OCI-LY1 (cell line): ENCODE measurements around the gene MICU1.

Source experiments
- H2AFZ ChIP-seq: fragments of 200-600 bp; sonication (generic), shearing (Covaris generic); 2 replicates; pipeline ENCODE4 v1.6.0; 2014; ENCODE audit warnings: antibody characterized with exemption, mild to moderate bottlenecking, low read length
- H3F3A ChIP-seq: fragments of 200-600 bp; sonication (generic), shearing (Covaris generic); 2 replicates; pipeline ENCODE4 v1.6.0; 2014; ENCODE audit warnings: mild to moderate bottlenecking, antibody characterized with exemption, low read length, moderate library complexity; ENCODE audit not compliant: insufficient read depth
- H3K27ac ChIP-seq: fragments of 200-600 bp; sonication (generic); 2 replicates; pipeline ENCODE4 v1.5.1; 2014; ENCODE audit warnings: low read length, mixed run types, mild to moderate bottlenecking, low read depth; ENCODE audit not compliant: poor library complexity, severe bottlenecking
- H3K27me3 ChIP-seq: fragments of 200-600 bp; sonication (generic); 2 replicates; pipeline ENCODE4 v1.6.0; 2014; ENCODE audit warnings: antibody characterized with exemption, mild to moderate bottlenecking, low read length, moderate library complexity; ENCODE audit not compliant: insufficient read depth
- H3K36me3 ChIP-seq: fragments of 200-600 bp; sonication (generic); 2 replicates; pipeline ENCODE4 v1.6.1; 2014; ENCODE audit warnings: mild to moderate bottlenecking, antibody characterized with exemption, low read length, moderate library complexity, mixed read lengths; ENCODE audit not compliant: insufficient read depth
- H3K4me1 ChIP-seq: fragments of 200-600 bp; sonication (generic); 2 replicates; pipeline ENCODE4 v1.5.1; 2014; ENCODE audit warnings: mild to moderate bottlenecking, low read length, moderate library complexity; ENCODE audit not compliant: insufficient read depth, severe bottlenecking
- H3K4me2 ChIP-seq: fragments of 200-600 bp; sonication (generic), shearing (Covaris generic); 2 replicates; pipeline ENCODE4 v1.6.1; 2014; ENCODE audit warnings: low read length
- H3K4me3 ChIP-seq: fragments of 200-600 bp; sonication (generic); 2 replicates; pipeline ENCODE4 v1.5.1; 2014; ENCODE audit warnings: low read length, low read depth, mild to moderate bottlenecking, mixed read lengths; ENCODE audit not compliant: poor library complexity, severe bottlenecking
- H3K79me2 ChIP-seq: fragments of 200-600 bp; shearing (Covaris generic); 2 replicates; pipeline ENCODE4 v1.6.1; 2016; ENCODE audit warnings: mixed run types, low read length, mixed read lengths; ENCODE audit not compliant: insufficient read depth
- H3K9ac ChIP-seq: fragments of 200-600 bp; sonication (generic), shearing (Covaris generic); 2 replicates; pipeline ENCODE4 v1.6.1; 2014; ENCODE audit warnings: mild to moderate bottlenecking, low read length, mixed read lengths
- H3K9me2 ChIP-seq: fragments of 200-600 bp; sonication (generic), shearing (Covaris generic); 2 replicates; pipeline ENCODE4 v1.6.1; 2014; ENCODE audit warnings: low read depth, mild to moderate bottlenecking, low read length, mixed read lengths
- H3K9me3 ChIP-seq: fragments of 200-600 bp; shearing (Covaris generic); 2 replicates; pipeline ENCODE4 v1.6.1; 2014; ENCODE audit warnings: low read length, mixed read lengths
- H4K20me1 ChIP-seq: fragments of 200-600 bp; sonication (generic), shearing (Covaris generic); 2 replicates; pipeline ENCODE4 v1.6.0; 2016; ENCODE audit warnings: mild to moderate bottlenecking, low read length; ENCODE audit not compliant: insufficient read depth
- CTCF ChIP-seq: fragments of 200-600 bp; sonication (generic), shearing (Covaris generic); IDR thresholded peaks from 2 replicates; pipeline ENCODE4 v1.5.1; 2017; ENCODE audit warnings: mild to moderate bottlenecking, antibody characterized with exemption, low read length, moderate library complexity, mixed read lengths
- EZH2 ChIP-seq: fragments of 200-600 bp; sonication (generic), shearing (Covaris generic); IDR thresholded peaks from 2 replicates; pipeline ENCODE4 v1.8.0; 2017; ENCODE audit warnings: borderline replicate concordance, mixed run types, mild to moderate bottlenecking, antibody characterized with exemption, low read length, moderate library complexity, mixed read lengths

Gene MICU1

GRCh38 chr10:72667207-72667864 lies 41.5 kb upstream of the MICU1 start:
- Histone ChIP-seq H3K36me3 (no peaks in the 10 kb centered on the region), H3K79me2 (no peaks in the 10 kb centered on the region), H3K9me2 (no peaks in the 10 kb centered on the region), H3K27ac (no peak overlapping the region), H3K4me3 (no peak overlapping the region), H3F3A (no peaks in the 10 kb centered on the region), H3K4me1 (no peaks in the 10 kb centered on the region), H2AFZ (no peak overlapping the region), H3K27me3 (no peaks in the 10 kb centered on the region), H3K9me3 (no peaks in the 10 kb centered on the region), H3K4me2 (no peak overlapping the region), H4K20me1 (no peaks in the 10 kb centered on the region), H3K9ac (no peak overlapping the region)
- no peak for TF ChIP-seq EZH2
- no peak for TF ChIP-seq CTCF

- Histone ChIP-seq H3K27ac (no peak overlapping the region), H3K9me3 (no peaks in the 10 kb centered on the region), H3K36me3 (no peaks in the 10 kb centered on the region), H3K9ac (no peak overlapping the region), H3K9me2 (no peaks in the 10 kb centered on the region), H4K20me1 (no peaks in the 10 kb centered on the region), H3K4me3 (no peak overlapping the region), H3K27me3 (no peaks in the 10 kb centered on the region), H3K4me1 (no peaks in the 10 kb centered on the region), H3K79me2 (no peaks in the 10 kb centered on the region), H3K4me2 (no peak overlapping the region), H2AFZ (no peak overlapping the region), H3F3A (no peaks in the 10 kb centered on the region)
- TF ChIP-seq CTCF, result no peak
- no peak for TF ChIP-seq EZH2
Observed at GRCh38 chr10:72665925-72666324, 40.0 kb upstream of the MICU1 start.

- Histone ChIP-seq H4K20me1 (no peaks in the 10 kb centered on the region), H3K4me3 (no peak overlapping the region), H3K9me3 (no peaks in the 10 kb centered on the region), H3K9ac (no peak overlapping the region), H3F3A (no peaks in the 10 kb centered on the region), H3K27me3 (no peaks in the 10 kb centered on the region), H3K36me3 (no peaks in the 10 kb centered on the region), H3K27ac (no peak overlapping the region), H3K4me1 (no peaks in the 10 kb centered on the region), H3K79me2 (no peaks in the 10 kb centered on the region), H2AFZ (no peak overlapping the region), H3K9me2 (no peaks in the 10 kb centered on the region), H3K4me2 (no peak overlapping the region)
- no peak for TF ChIP-seq CTCF
- TF ChIP-seq EZH2, result no peak
Observed at GRCh38 chr10:72663971-72664370, 38.1 kb upstream of the MICU1 start.
